Amniotic epithelial cell (primary cell): ENCODE measurements around the gene EPG5.
A peak's percentile ranks its signal among the peaks of the same experiment; 100 is the strongest.
"Not testable (repeated sequence)": the region's sequence is repeated elsewhere in the genome, so short reads cannot be mapped to it uniquely, and the experiment has no call there.

ENCODE experiments used
- DNase-seq: peaks from one replicate; pipeline ENCODE4 v3.0.0-alpha.2; 2010; ENCODE audit warnings: low read depth

The EPG5 gene

GRCh38 chr18:45837283-45838070 is 129.7 kb downstream of the EPG5 start:
- DNase-seq = peak; percentile 40

DNA sequence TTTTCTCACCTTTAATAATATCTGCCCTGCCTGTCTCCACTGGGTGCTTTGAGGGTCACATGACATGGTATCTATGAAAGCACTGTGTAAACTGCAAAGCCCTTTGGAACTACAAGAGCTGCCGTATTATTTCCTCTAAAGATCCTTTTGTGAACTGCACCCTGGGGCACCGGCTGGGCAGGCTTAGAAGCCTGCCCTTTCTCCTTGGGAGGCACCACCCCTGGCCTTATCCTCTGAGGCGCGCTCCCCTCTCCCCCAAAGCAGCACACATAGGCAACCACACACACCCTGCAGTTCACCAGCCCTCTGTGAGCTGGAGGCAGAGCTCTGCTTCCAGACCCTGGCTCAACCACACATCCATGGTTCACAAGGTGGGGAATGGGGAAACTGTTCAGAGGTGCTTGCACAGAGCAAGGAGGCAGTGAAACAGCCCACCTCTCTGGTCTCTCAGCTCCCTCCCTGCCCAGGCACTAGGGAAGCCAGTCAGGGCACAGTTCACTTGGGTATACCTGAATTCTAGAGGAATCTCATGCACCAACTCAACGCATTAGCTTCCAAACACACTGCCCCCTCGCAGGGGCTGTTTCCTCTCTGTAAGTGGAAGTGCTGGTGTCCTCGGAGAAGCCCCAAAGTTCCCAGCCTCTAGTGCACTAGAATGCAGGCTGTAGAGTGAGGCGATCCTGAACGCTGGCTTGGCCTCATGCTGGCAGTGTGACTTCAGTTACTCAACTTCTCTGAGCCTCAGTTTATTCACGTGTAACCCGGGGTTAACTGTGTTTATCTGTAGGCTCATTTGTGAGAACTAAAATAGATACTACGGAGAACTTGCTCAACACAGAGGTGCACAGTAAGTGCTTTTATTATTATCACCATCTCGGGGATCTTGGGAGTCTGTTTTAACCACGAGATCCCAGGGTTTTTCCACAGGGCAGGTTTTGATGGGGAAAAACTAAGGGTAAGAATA is 130.6 kb downstream of the EPG5 start:
- DNase-seq = no peak

GRCh38 chr18:45835057-45835636 is 132.0 kb downstream of the EPG5 start:
- no peak for DNase-seq

DNA sequence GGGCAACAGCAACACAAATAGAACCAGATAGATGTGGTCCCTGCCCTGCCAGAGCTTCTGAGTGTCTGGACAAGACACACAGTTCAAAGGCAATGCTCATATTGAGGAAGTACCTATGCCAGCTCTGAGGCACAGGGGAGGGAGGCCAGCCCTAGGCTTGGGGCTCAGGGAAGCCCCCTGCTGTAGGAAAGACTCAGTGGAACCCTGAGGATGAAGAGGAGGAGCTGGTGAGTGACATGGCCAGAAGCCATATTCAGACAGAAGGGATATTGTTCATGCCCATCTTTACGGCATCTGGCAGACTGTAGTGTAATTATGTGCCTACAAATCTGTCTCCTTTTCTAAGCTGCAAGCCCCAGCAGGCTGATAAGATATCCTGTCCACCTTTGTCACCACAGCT is 132.8 kb downstream of the EPG5 start:
- DNase-seq = no peak

DNA sequence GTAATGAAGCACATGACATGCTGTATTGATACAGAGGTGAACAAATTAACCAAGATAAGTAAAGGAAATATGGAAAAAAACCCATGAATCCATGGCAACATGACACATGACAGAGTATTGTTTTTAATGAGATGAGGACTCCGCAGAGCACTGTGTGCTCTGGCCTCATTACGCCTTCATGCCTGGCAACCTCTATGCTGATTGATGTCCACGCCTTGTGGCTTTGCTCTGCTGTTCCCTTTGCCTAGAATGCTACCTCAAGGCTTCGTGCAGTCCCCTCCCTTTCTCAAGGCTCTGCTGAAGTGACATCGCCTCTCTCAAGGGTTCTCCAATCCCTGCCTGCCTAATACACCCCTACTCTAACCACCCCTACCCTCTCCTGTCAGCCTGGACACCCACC is 133.3 kb downstream of the EPG5 start:
- no peak for DNase-seq

- DNase-seq = no peak
These were observed 136.2 kb downstream of the EPG5 start for GRCh38 chr18:45830917-45831316.

- no peak for DNase-seq
These were observed 137.3 kb downstream of the EPG5 start for GRCh38 chr18:45829855-45830254.

- peak; percentile 41 for DNase-seq
These were observed 138.0 kb downstream of the EPG5 start for GRCh38 chr18:45828917-45829811.

DNA sequence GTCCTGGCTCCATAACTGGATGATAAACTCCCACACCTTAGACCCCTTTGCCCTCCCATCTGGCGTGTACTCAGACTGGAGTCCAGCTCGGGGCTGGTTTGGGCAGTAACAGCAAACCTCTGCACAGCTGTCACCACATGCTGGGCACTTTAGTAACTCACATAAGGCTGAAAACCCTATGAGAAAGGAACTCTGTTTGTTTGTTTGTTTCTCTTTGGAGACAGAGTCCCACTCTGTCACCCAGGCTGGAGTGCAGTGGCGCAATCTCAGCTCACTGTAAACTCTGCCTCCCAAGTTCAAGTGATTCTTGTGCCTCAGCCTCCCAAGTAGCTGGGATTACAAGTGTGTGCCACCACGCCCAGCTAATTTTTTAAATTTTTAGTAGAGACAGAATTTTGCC is 140.4 kb downstream of the EPG5 start:
- not testable (repeated sequence) for DNase-seq

GRCh38 chr18:45826084-45826483 is 141.0 kb downstream of the EPG5 start:
- no peak for DNase-seq

DNA sequence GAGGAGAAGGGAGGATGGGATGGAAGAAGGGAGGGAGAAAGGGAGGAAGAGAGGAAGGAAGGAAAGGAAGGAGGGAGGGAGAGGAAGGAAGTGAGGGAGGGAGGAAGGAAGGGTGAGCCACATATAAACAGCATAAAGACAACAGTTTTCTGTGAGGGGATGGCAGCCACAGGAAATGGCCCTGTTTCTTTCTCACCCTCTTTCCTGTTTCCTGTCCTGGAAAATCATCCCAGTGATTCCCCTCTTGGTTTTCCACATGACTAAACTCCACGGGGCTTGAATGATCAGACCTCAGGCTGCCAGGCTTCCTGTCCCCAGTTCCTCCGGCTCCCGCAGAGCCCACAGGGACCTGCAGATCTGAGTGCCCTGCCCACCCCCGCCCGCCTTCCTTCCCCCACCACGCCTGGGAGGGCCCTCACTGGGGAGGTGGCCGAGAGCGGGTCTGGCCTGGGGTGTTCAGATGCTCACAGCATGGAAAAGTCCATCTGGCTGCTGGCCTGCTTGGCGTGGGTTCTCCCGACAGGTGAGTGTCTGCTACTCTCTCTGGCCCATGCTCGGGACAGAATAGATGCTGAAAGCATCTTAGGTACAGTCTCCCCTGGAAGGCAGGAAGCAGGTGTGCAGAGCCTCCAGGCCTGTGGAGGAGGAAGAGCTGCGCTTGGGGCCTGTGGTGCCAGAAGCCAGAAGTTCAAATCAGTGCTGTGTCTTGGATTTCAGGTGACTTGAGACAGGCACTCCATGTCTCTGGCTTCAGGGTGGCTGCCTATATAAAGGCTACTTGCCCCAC is 141.7 kb downstream of the EPG5 start, which contains the start of gene SIGLEC15:
Gene SIGLEC15, plus strand, starts transcription at position 418 of the 787 bp plus-strand sequence. Its CDS starts 54 bp downstream, at position 472.
- DNase-seq = no peak

- no peak for DNase-seq
These were observed 145.4 kb downstream of the EPG5 start for GRCh38 chr18:45821711-45822110.

DNA sequence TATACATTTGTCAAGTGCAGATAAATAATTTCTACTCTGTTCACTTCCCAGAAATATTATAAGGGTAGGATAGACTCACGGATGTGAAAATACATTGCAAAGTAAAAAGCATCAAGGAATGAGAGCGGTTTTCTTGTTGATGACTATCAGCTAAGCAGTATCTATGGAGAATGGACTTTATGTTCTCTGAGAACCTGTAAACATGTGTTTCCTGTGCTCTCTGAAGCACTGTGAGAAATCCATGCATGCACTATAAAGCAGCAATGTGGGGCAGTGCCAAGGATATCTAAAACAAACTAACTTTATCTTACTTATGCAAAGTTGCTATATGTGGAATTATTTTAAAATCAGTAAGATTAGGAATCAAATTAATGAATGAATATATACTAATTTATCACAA is 146.1 kb downstream of the EPG5 start:
- peak; percentile 36 for DNase-seq

GRCh38 chr18:45820106-45820745 is 146.9 kb downstream of the EPG5 start:
- DNase-seq = no peak

GRCh38 chr18:45818765-45819164 is 148.4 kb downstream of the EPG5 start:
- not testable (repeated sequence) for DNase-seq

GRCh38 chr18:45817543-45817942 is 149.6 kb downstream of the EPG5 start:
- DNase-seq = no peak

DNA sequence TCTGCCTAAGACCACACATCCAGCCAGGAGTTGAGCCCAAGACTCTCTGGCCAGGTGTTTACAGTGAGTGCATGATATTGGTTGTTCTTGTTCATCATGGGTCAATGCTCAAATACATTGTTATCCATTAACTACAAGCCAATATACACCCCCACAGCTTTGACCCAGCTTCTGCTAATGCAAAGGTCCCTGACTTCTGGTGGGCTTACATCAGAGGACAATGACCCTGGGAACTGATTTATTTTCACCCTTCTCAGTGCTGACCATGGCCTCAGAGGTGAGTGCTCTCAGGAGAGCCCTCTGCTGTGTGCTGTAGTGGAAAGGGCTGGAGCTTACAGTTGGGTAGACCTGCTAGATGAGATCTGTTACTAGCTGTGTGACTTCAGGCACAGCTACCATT is 152.4 kb downstream of the EPG5 start:
- DNase-seq = not testable (repeated sequence)

- not testable (repeated sequence) for DNase-seq
These were observed 160.0 kb downstream of the EPG5 start for GRCh38 chr18:45807144-45807543.

GRCh38 chr18:45806226-45806625 is 160.9 kb downstream of the EPG5 start:
- peak; percentile 90 for DNase-seq

DNA sequence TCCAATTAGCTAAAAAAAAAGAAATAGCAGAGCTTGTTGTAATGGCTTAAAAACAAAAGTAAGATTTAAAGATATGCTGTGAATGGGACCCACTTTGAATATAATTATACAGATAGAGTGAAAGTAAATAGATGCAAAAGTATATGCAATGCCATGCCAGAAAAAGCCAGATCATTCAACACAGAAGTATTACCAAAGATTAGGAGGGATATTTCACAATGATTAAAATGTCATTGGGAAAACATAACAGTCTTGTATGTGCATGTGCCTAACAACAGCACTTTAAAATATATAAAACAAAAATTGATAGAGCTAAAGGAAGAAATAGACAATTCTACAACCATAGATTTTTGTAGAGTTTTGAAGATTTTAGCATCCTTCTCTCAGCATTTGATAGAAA is 161.6 kb downstream of the EPG5 start:
- DNase-seq = peak; percentile 20
